Measurements from ENCODE around the gene KMT2C.

The KMT2C gene

GRCh38 chr7:152089183-152089582 lies 346.6 kb downstream of the KMT2C start:
- CTCF ChIA-PET, result no interaction called here
- H3K9me3 ChIP-seq (ENCODE audit: control insufficient read depth, insufficient read depth, low read depth, low read length), result no peaks in the 10 kb centered on the region
- POLR2A ChIA-PET, result no interaction called here
- peak; percentile 70; the same call in 1 of the 2 replicates for TF ChIP-seq TRIM28 (IDR thresholded peaks at IDR 0.05; ENCODE audit: borderline replicate concordance, low read length)
- peak; percentile 96 for TF ChIP-seq SETDB1 (IDR thresholded peaks at IDR 0.05; ENCODE audit: insufficient read length, low read length)
- TF ChIP-seq, protein P1, sequence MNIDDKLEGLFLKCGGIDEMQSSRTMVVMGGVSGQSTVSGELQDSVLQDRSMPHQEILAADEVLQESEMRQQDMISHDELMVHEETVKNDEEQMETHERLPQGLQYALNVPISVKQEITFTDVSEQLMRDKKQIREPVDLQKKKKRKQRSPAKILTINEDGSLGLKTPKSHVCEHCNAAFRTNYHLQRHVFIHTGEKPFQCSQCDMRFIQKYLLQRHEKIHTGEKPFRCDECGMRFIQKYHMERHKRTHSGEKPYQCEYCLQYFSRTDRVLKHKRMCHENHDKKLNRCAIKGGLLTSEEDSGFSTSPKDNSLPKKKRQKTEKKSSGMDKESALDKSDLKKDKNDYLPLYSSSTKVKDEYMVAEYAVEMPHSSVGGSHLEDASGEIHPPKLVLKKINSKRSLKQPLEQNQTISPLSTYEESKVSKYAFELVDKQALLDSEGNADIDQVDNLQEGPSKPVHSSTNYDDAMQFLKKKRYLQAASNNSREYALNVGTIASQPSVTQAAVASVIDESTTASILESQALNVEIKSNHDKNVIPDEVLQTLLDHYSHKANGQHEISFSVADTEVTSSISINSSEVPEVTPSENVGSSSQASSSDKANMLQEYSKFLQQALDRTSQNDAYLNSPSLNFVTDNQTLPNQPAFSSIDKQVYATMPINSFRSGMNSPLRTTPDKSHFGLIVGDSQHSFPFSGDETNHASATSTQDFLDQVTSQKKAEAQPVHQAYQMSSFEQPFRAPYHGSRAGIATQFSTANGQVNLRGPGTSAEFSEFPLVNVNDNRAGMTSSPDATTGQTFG (tag by site-specific recombination; IDR thresholded peaks at IDR 0.05; ENCODE audit: borderline replicate concordance), result no peak
- H3K4me3 ChIP-seq (ENCODE audit: low read depth, low read length), result no peak overlapping the region
- H3K27ac ChIP-seq (ENCODE audit: extremely low read depth, low read depth, low read length), result no peak overlapping the region
- H3K4me1 ChIP-seq (ENCODE audit: control insufficient read depth, insufficient read depth, low read length), result peaks cover 3% of the 10 kb centered on the region; the same call in 1 of the 2 replicates
- H3K36me3 ChIP-seq (ENCODE audit: control insufficient read depth in 2 of 2, insufficient read depth in 1 of 2, low read length in 2 of 2), result no peaks in the 10 kb centered on the region

DNA sequence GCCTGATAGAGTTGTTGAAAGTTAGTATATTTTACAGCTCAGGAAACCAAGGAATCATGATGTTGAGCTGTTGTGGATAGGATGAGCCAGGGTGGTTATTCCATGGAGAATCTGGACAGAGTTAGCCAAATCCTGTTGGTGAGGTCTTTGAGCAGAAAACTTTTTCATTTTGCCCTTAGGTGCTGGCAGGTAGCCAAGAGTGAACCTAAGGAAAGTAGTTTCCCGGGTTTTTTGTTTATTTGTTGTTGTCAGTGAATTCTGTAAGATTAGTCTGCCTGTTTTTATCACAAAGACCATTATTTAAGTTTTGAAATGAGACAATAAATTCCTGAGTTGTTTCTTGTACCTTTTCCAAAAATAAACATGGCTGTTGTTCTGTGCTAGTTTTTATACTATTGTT lies 349.3 kb downstream of the KMT2C start:
- Histone ChIP-seq H3K36me3 (ENCODE audit: control insufficient read depth in 2 of 2, insufficient read depth in 1 of 2, low read length in 2 of 2) (no peaks in the 10 kb centered on the region), H3K27ac (ENCODE audit: extremely low read depth, low read depth, low read length) (no peak overlapping the region), H3K4me1 (ENCODE audit: control insufficient read depth, insufficient read depth, low read length) (peaks cover 3% of the 10 kb centered on the region; the same call in 1 of the 2 replicates), H3K4me3 (ENCODE audit: low read depth, low read length) (no peak overlapping the region), H3K9me3 (ENCODE audit: control insufficient read depth, insufficient read depth, low read depth, low read length) (no peaks in the 10 kb centered on the region)
- POLR2A ChIA-PET, result no interaction called here
- CTCF ChIA-PET, result no interaction called here
- TF ChIP-seq BCL6B (tag by site-specific recombination; IDR thresholded peaks at IDR 0.05) (peak; percentile 61; the same call in 1 of the 2 replicates), ZFP69B (tag by site-specific recombination; IDR thresholded peaks at IDR 0.05) (no peak), YY1 (tag by site-specific recombination; IDR thresholded peaks at IDR 0.05) (no peak), ZNF350 (tag by site-specific recombination; IDR thresholded peaks at IDR 0.05) (peak; percentile 56; the same call in 1 of the 2 replicates), ZNF544 (tag by site-specific recombination; IDR thresholded peaks at IDR 0.05) (0 out of 2 replicates have a peak, but pooled peaks have one; percentile 63), ZBTB44 (tag by site-specific recombination; IDR thresholded peaks at IDR 0.05) (peak; percentile 39; the same call in 1 of the 2 replicates), IKZF3 (tag by site-specific recombination; IDR thresholded peaks at IDR 0.05) (0 out of 2 replicates have a peak, but pooled peaks have one; percentile 11)
- TF ChIP-seq, protein P2, sequence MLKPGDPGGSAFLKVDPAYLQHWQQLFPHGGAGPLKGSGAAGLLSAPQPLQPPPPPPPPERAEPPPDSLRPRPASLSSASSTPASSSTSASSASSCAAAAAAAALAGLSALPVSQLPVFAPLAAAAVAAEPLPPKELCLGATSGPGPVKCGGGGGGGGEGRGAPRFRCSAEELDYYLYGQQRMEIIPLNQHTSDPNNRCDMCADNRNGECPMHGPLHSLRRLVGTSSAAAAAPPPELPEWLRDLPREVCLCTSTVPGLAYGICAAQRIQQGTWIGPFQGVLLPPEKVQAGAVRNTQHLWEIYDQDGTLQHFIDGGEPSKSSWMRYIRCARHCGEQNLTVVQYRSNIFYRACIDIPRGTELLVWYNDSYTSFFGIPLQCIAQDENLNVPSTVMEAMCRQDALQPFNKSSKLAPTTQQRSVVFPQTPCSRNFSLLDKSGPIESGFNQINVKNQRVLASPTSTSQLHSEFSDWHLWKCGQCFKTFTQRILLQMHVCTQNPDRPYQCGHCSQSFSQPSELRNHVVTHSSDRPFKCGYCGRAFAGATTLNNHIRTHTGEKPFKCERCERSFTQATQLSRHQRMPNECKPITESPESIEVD (tag by site-specific recombination; IDR thresholded peaks at IDR 0.05), result peak; percentile 85

DNA sequence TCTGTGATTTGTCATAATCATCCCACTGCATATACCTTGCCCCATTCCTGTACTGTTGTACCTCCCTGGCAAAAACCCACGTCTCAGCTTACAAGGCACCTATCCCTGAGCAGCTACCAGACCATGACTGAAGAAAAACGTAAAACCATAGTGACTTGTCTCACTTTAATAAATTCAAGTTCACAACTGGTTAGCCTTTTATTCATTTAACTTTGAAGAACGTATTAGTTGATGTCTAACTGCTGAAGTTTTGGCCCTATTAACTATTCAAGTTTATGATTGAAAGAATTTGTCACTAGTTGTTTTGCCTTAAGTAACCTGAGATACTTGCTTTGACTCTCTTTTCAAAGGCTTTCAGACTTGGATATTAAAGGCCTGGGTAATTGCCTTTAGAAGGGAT lies 350.7 kb downstream of the KMT2C start:
- H3K4me3 ChIP-seq (ENCODE audit: low read depth, low read length), result no peak overlapping the region
- POLR2A ChIA-PET, result no interaction called here
- H3K9me3 ChIP-seq (ENCODE audit: control insufficient read depth, insufficient read depth, low read depth, low read length), result no peaks in the 10 kb centered on the region
- CTCF ChIA-PET, result no interaction called here
- TF ChIP-seq, protein P2 (tag by site-specific recombination; IDR thresholded peaks at IDR 0.05), result 0 out of 2 replicates have a peak, but pooled peaks have one; percentile 20
- TF ChIP-seq ZNF214 (tag by site-specific recombination; IDR thresholded peaks at IDR 0.05; ENCODE audit: borderline replicate concordance), result no peak
- no peak overlapping the region for H3K27ac ChIP-seq (ENCODE audit: extremely low read depth, low read depth, low read length)
- H3K36me3 ChIP-seq (ENCODE audit: control insufficient read depth in 2 of 2, insufficient read depth in 1 of 2, low read length in 2 of 2), result no peaks in the 10 kb centered on the region
- peaks cover 7% of the 10 kb centered on the region; the same call in 1 of the 2 replicates for H3K4me1 ChIP-seq (ENCODE audit: control insufficient read depth, insufficient read depth, low read length)
